ENCODE measurements around the gene MILR1. TPM values are rescaled to one million over a fixed set of nuclear protein-coding genes. Genes with fewer than 3 reads are reported as not detected.
"Not testable (repeated sequence)": the region's sequence is repeated elsewhere in the genome, so short reads cannot be mapped to it uniquely, and the experiment has no call there.

Gene MILR1
- total RNA-seq, 2 donors from 2014 or later = 2.0 to 5.3 TPM

GRCh38 chr17:64459284-64459747 is 10.4 kb downstream of the MILR1 start:
- no peaks in the 10 kb centered on the region for H3K27me3 ChIP-seq
- no peak overlapping the region for H3K27ac ChIP-seq
- TF ChIP-seq CTCF (IDR thresholded peaks at IDR 0.05) = no peak
- H3K4me3 ChIP-seq = no peak overlapping the region
- H3K36me3 ChIP-seq = no peaks in the 10 kb centered on the region
- H3K9me3 ChIP-seq = no peaks in the 10 kb centered on the region
- peaks cover 4% of the 10 kb centered on the region for H3K4me1 ChIP-seq
- H3K9ac ChIP-seq (ENCODE audit: low read depth in 2 of 2, low read length in 2 of 2) = no peak overlapping the region
- no peak for DNase-seq
- intact Hi-C loops (cut with DNase I) = no loop called here

- intact Hi-C loops (cut with DNase I); H3K9me3 ChIP-seq; H3K27ac ChIP-seq; H3K36me3 ChIP-seq; DNase-seq; H3K4me3 ChIP-seq; H3K27me3 ChIP-seq; H3K9ac ChIP-seq (ENCODE audit: low read depth in 2 of 2, low read length in 2 of 2); H3K4me1 ChIP-seq: not testable (repeated sequence)
Measured at GRCh38 chr17:64459818-64460217, 10.9 kb downstream of the MILR1 start.

GRCh38 chr17:64460955-64461354 is 12.0 kb downstream of the MILR1 start:
- Histone ChIP-seq H3K27ac (no peak overlapping the region), H3K4me3 (no peak overlapping the region), H3K27me3 (no peaks in the 10 kb centered on the region), H3K36me3 (no peaks in the 10 kb centered on the region), H3K9me3 (no peaks in the 10 kb centered on the region), H3K9ac (ENCODE audit: low read depth in 2 of 2, low read length in 2 of 2) (no peak overlapping the region), H3K4me1 (peaks cover 4% of the 10 kb centered on the region)
- no peak for TF ChIP-seq CTCF (IDR thresholded peaks at IDR 0.05)
- intact Hi-C loops (cut with DNase I) = no loop called here
- no peak for DNase-seq

- intact Hi-C loops (cut with DNase I) = no loop called here
Measured at GRCh38 chr17:64461788-64462187, 12.9 kb downstream of the MILR1 start.

GRCh38 chr17:64466019-64466735 is 17.3 kb downstream of the MILR1 start:
- intact Hi-C loops (cut with DNase I) = no loop called here
- no peak for DNase-seq

More at GRCh38 chr17:64461788-64462187, 12.9 kb downstream of the MILR1 start:
- Histone ChIP-seq H3K9me3 (no peaks in the 10 kb centered on the region), H3K27me3 (no peaks in the 10 kb centered on the region), H3K4me1 (no peaks in the 10 kb centered on the region), H3K36me3 (no peaks in the 10 kb centered on the region), H3K9ac (ENCODE audit: low read depth in 2 of 2, low read length in 2 of 2) (no peak overlapping the region), H3K27ac (no peak overlapping the region), H3K4me3 (no peak overlapping the region)
- TF ChIP-seq CTCF (IDR thresholded peaks at IDR 0.05) = no peak
- DNase-seq = no peak

DNA sequence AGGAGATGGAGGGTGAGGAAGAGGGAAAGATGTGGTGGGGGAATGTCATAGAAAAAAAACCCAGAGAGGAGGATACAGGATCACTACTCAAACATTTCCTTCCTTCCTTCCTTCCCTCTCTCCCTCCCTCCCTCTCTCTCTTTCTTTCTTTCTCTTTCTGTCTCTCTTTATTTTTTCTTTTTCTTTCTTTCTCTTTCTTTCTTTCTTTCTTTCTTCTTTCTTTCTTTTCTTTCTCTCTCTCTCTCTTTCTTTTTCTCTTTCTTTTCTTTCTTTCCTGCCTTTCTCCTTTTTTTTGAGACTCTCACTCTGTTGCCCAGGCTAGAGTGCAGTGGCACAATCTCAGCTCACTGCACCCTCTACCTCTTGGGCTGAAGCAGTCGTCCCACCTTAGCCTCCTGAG is 17.9 kb downstream of the MILR1 start:
- DNase-seq; intact Hi-C loops (cut with DNase I); H3K4me3 ChIP-seq; H3K9me3 ChIP-seq; H3K36me3 ChIP-seq; H3K27me3 ChIP-seq; H3K4me1 ChIP-seq; H3K9ac ChIP-seq (ENCODE audit: low read depth in 2 of 2, low read length in 2 of 2); H3K27ac ChIP-seq: not testable (repeated sequence)

More at GRCh38 chr17:64466019-64466735, 17.3 kb downstream of the MILR1 start:
- Histone ChIP-seq H3K27me3 (no peaks in the 10 kb centered on the region), H3K4me1 (no peaks in the 10 kb centered on the region), H3K9me3 (no peaks in the 10 kb centered on the region), H3K9ac (ENCODE audit: low read depth in 2 of 2, low read length in 2 of 2) (no peak overlapping the region), H3K27ac (no peak overlapping the region), H3K4me3 (no peak overlapping the region), H3K36me3 (no peaks in the 10 kb centered on the region)
- no peak for TF ChIP-seq CTCF (IDR thresholded peaks at IDR 0.05)
